K562 (cell line): Measurements from ENCODE around the gene NRG3. TPM values are rescaled to one million over a fixed set of nuclear protein-coding genes. Genes with fewer than 3 reads are reported as not detected.

Experiments
- ARHGAP35 ChIP-seq: fragments of 450-650 bp; IDR thresholded peaks from 2 replicates; pipeline ENCODE4 v1.6.1; 2018; ENCODE audit not compliant: partially characterized antibody
- FIP1L1 ChIP-seq: fragments of 200-400 bp; formaldehyde crosslinking; IDR thresholded peaks from 2 replicates; pipeline ENCODE4 v1.6.1; 2018; ENCODE audit warnings: mild to moderate bottlenecking, low read depth, low read length; ENCODE audit not compliant: poor library complexity, severe bottlenecking
- JUNB ChIP-seq: fragments of 450-650 bp; formaldehyde crosslinking; conservative IDR thresholded peaks from 2 replicates; pipeline ENCODE4 v1.4.0; 2020; ENCODE audit warnings: mild to moderate bottlenecking
- MCM3 ChIP-seq: fragments of 450-650 bp; IDR thresholded peaks from 2 replicates; pipeline ENCODE4 v1.6.1; 2016
- NFYB ChIP-seq: IDR thresholded peaks from 2 replicates; pipeline ENCODE4 v1.6.1; 2011; ENCODE audit warnings: mild to moderate bottlenecking, moderate library complexity; ENCODE audit not compliant: insufficient read length; ENCODE audit errors: extremely low read depth
- POLR2AphosphoS5 ChIP-seq: IDR thresholded peaks from 2 replicates; pipeline ENCODE4 v1.6.1; 2011; ENCODE audit warnings: mild to moderate bottlenecking, low read depth, low read length, moderate library complexity; ENCODE audit not compliant: control insufficient read depth, insufficient read depth
- SMARCA4 ChIP-seq: fragments of 450-650 bp; IDR thresholded peaks from 2 replicates; pipeline ENCODE4 v1.6.1; 2016
- TRIM28 ChIP-seq: fragments of 450-650 bp; IDR thresholded peaks from 2 replicates; pipeline ENCODE4 v1.6.1; 2017
- ZNF146 ChIP-seq: IDR thresholded peaks from one replicate; pipeline ENCODE4 v1.6.1; 2018; ENCODE audit warnings: missing compliant biosample characterization; ENCODE audit not compliant: unreplicated experiment
- polyA plus RNA-seq, 8 experiments: library from polyadenylated mRNA; depleted of rRNA in 4 of 8; stranded (reverse) in 5 of 8; unstranded in 3 of 8; fragments of >200 nt; fragmentation: Nextera tagmentation in 2 of 8; fragmentation: Illumina TruSeq in 1 of 8; extraction: Ambion mirVana in 2 of 8; extraction: Trizol in 1 of 8; gene quantifications; 2 replicates each; pipeline versions ENCODE4 v1.2.1 to v1.2.3, GENCODE V29; 2011 to 2014; ENCODE audit warnings: inconsistent platforms in 1 of 8, missing spikeins in 1 of 8
- total RNA-seq, 7 experiments: library from RNA; depleted of rRNA in 6 of 7; stranded (reverse); fragments of >200 nt in 6 of 7; fragmentation: Illumina TruSeq in 2 of 7; extraction: Trizol in 2 of 7; gene quantifications; 2 replicates each; pipeline versions ENCODE4 v1.2.1 to v1.2.3, GENCODE V29; 2011 to 2021; ENCODE audit warnings: low replicate concordance in 1 of 7
- TF ChIP-seq, protein P1 (sequence below): fragments of 250-450 bp; sonication (Bioruptor Pico); IDR thresholded peaks from 2 replicates; pipeline ENCODE4 v1.8.0; 2022; ENCODE audit warnings: inconsistent platforms, mild to moderate bottlenecking, moderate library complexity, borderline replicate concordance
- TF ChIP-seq, protein P2 (sequence below): IDR thresholded peaks from 2 replicates; pipeline ENCODE4 v1.6.1; 2016; ENCODE audit warnings: missing genetic modification characterization, missing compliant biosample characterization
- TF ChIP-seq, protein P3 (sequence below): sonication (generic); formaldehyde crosslinking; IDR thresholded peaks from 2 replicates; pipeline ENCODE4 v1.8.0; 2023; ENCODE audit warnings: mild to moderate bottlenecking, missing genetic modification reagents
- TF ChIP-seq, protein P4 (sequence below): fragments of 450-650 bp; IDR thresholded peaks from 2 replicates; pipeline ENCODE4 v1.6.1; 2016; ENCODE audit warnings: antibody characterized with exemption

The NRG3 gene
- total and polyA plus RNA-seq, 9 of the 15 experiments (the other 6 are each of a cell fraction or from before 2014, with no cell fraction given) = not detected

DNA sequence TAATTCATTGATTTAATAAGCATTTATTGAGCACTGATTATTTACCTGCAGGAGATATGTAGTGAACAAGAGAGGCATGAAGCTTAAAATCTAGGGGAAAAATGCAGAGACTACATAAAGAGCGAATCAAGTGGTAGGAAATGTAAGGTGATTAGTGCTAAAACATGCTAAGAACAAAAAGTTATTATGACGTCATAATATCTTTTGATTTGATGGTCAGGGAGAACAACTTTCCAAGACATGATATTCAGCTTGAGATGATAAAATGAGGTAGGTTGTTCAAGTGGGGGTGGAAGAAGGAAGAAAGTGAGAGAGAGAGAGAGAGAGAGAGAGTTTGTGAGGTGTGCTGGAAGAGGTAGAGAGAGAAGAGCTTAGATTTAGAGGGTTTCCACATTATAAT is 317.7 kb downstream of the NRG3 start (continued):
- TF ChIP-seq, protein P1, sequence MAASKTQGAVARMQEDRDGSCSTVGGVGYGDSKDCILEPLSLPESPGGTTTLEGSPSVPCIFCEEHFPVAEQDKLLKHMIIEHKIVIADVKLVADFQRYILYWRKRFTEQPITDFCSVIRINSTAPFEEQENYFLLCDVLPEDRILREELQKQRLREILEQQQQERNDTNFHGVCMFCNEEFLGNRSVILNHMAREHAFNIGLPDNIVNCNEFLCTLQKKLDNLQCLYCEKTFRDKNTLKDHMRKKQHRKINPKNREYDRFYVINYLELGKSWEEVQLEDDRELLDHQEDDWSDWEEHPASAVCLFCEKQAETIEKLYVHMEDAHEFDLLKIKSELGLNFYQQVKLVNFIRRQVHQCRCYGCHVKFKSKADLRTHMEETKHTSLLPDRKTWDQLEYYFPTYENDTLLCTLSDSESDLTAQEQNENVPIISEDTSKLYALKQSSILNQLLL = no peak
- TF ChIP-seq, protein P2, sequence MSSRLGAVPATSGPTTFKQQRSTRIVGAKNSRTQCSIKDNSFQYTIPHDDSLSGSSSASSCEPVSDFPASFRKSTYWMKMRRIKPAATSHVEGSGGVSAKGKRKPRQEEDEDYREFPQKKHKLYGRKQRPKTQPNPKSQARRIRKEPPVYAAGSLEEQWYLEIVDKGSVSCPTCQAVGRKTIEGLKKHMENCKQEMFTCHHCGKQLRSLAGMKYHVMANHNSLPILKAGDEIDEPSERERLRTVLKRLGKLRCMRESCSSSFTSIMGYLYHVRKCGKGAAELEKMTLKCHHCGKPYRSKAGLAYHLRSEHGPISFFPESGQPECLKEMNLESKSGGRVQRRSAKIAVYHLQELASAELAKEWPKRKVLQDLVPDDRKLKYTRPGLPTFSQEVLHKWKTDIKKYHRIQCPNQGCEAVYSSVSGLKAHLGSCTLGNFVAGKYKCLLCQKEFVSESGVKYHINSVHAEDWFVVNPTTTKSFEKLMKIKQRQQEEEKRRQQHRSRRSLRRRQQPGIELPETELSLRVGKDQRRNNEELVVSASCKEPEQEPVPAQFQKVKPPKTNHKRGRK (tag) = no peak
- 0 out of 2 replicates have a peak, but pooled peaks have one; percentile 47 for TF ChIP-seq JUNB (CRISPR knock-in tag)
- no peak for TF ChIP-seq MCM3
- TF ChIP-seq, protein P3, sequence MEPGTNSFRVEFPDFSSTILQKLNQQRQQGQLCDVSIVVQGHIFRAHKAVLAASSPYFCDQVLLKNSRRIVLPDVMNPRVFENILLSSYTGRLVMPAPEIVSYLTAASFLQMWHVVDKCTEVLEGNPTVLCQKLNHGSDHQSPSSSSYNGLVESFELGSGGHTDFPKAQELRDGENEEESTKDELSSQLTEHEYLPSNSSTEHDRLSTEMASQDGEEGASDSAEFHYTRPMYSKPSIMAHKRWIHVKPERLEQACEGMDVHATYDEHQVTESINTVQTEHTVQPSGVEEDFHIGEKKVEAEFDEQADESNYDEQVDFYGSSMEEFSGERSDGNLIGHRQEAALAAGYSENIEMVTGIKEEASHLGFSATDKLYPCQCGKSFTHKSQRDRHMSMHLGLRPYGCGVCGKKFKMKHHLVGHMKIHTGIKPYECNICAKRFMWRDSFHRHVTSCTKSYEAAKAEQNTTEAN (CRISPR knock-in tag) = no peak
- TF ChIP-seq FIP1L1 = no peak
- no peak for TF ChIP-seq ARHGAP35
- TF ChIP-seq POLR2AphosphoS5 = no peak
- no peak for TF ChIP-seq SMARCA4
- no peak for TF ChIP-seq NFYB
- no peak for TF ChIP-seq ZNF146 (CRISPR knock-in tag)
- no peak for TF ChIP-seq TRIM28
- TF ChIP-seq, protein P4, sequence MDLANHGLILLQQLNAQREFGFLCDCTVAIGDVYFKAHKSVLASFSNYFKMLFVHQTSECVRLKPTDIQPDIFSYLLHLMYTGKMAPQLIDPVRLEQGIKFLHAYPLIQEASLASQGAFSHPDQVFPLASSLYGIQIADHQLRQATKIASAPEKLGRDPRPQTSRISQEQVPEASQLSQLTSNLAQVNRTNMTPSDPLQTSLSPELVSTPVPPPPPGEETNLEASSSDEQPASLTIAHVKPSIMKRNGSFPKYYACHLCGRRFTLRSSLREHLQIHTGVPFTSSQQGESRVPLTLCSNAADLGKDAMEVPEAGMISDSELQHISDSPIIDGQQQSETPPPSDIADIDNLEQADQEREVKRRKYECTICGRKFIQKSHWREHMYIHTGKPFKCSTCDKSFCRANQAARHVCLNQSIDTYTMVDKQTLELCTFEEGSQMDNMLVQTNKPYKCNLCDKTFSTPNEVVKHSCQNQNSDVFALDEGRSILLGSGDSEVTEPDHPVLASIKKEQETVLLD = no peak
